Ishikawa (cell line): ENCODE measurements around the gene SERGEF.

Source experiments
- EGR1 ChIP-seq: IDR thresholded peaks from 2 replicates; pipeline ENCODE4 v1.6.1; 2012
- EP300 ChIP-seq: IDR thresholded peaks from 2 replicates; pipeline ENCODE4 v1.6.1; 2012; ENCODE audit warnings: borderline replicate concordance
- MAX ChIP-seq: IDR thresholded peaks from 2 replicates; pipeline ENCODE4 v1.6.1; 2012
- NFIC ChIP-seq: IDR thresholded peaks from 2 replicates; pipeline ENCODE4 v1.6.1; 2012
- RAD21 ChIP-seq: IDR thresholded peaks from 2 replicates; pipeline ENCODE4 v1.6.1; 2012; ENCODE audit warnings: low read depth
- REST ChIP-seq: IDR thresholded peaks from 2 replicates; pipeline ENCODE4 v1.6.1; 2012; ENCODE audit warnings: low read depth, mild to moderate bottlenecking
- TAF1 ChIP-seq: IDR thresholded peaks from 2 replicates; pipeline ENCODE4 v1.6.1; 2012; ENCODE audit warnings: low read depth, mild to moderate bottlenecking
- TCF12 ChIP-seq: IDR thresholded peaks from 2 replicates; pipeline ENCODE4 v1.6.1; 2012; ENCODE audit warnings: low read depth
- USF1 ChIP-seq: IDR thresholded peaks from 2 replicates; pipeline ENCODE4 v1.6.1; 2012
- YY1 ChIP-seq: IDR thresholded peaks from 2 replicates; pipeline ENCODE4 v1.6.1; 2012; ENCODE audit warnings: low read depth

GRCh38 chr11:17846852-17847453 lies 165.9 kb downstream of the SERGEF start:
- TF ChIP-seq MAX, result no peak
- TF ChIP-seq RAD21, result peak; percentile 20; the same call in 1 of the 2 replicates
- TF ChIP-seq TCF12, result no peak
- TF ChIP-seq REST, result no peak
- no peak for TF ChIP-seq EP300
- TF ChIP-seq YY1, result no peak
- TF ChIP-seq USF1, result no peak
- TF ChIP-seq NFIC, result no peak
- no peak for TF ChIP-seq EGR1
- TF ChIP-seq TAF1, result no peak
